K562 (cell line): Measurements from ENCODE around the gene RNF213. TPM values are rescaled to one million over a fixed set of nuclear protein-coding genes. Genes with fewer than 3 reads are reported as not detected.

Experiments
- ATAC-seq: fragments of 200-7000 bp; cut with Tn5 transposase; 3 replicates; pipeline ENCODE4 v1.9.1; 2020; ENCODE audit warnings: moderate library complexity
- BruUV-seq: library from RNA; stranded (reverse); fragments of 400-500 nt; replicated peaks from 2 replicates; lab custom pipeline; 2021; lab: Mats Ljungman, UMichigan
- CTCF ChIA-PET: fragments of 300-600 bp; formaldehyde crosslinking; extraction: SDS; loops from one replicate; lab custom pipeline; 2021; ENCODE audit warnings: low intra/inter-chr PET ratio; lab: Yijun Ruan, JAX
- POLR2A ChIA-PET: fragments of 300-600, 350-650 bp; sonication (Branson Sonifier 250); formaldehyde crosslinking; extraction: SDS; loops from one replicate; lab custom pipeline; 2021; ENCODE audit warnings: antibody characterized with exemption, inconsistent platforms; lab: Yijun Ruan, JAX
- DNase-seq, 4 experiments: peaks; one replicate each; pipeline versions ENCODE4 v3.0.0 to v3.0.0-alpha.2; 2011 to 2018; ENCODE audit warnings: low spot score in 3 of 4, mixed read lengths in 3 of 4; ENCODE audit errors: extremely low read depth in 1 of 4
- FAIRE-seq: peaks from 2 replicates; lab custom pipeline; 2011; peaks lifted over from hg19 to GRCh38; lab: Jason Lieb, UNC
- H2AFZ ChIP-seq: 2 replicates; pipeline ENCODE4 v1.6.0; 2011; ENCODE audit warnings: low read depth, low read length, control low read depth, inconsistent platforms
- H3K27ac ChIP-seq: fragments of 200-600 bp; 3 replicates; pipeline ENCODE4 v1.8.0; 2011; ENCODE audit warnings: low read depth, mild to moderate bottlenecking, control low read depth, inconsistent platforms, low read length, moderate library complexity, mixed read lengths; ENCODE audit errors: extremely low read depth
- H3K27me3 ChIP-seq, 2 experiments: fragments of 300-600 bp in 1 of 2; 2 replicates in 1 of 2; 3 replicates in 1 of 2; pipeline versions ENCODE4 v1.6.0 to v1.8.0; 2011; ENCODE audit warnings: inconsistent platforms in 2 of 2, low read length in 2 of 2, mild to moderate bottlenecking in 1 of 2, mixed read lengths in 1 of 2, moderate library complexity in 1 of 2; ENCODE audit not compliant: control insufficient read depth in 2 of 2, insufficient read depth in 2 of 2
- H3K36me3 ChIP-seq: fragments of 300-600 bp; 3 replicates; pipeline ENCODE4 v1.8.0; 2011; ENCODE audit warnings: mild to moderate bottlenecking, low read length, inconsistent platforms; ENCODE audit not compliant: control insufficient read depth, insufficient read depth
- H3K4me1 ChIP-seq, 2 experiments: fragments of 200-600 bp in 1 of 2; replicated peaks in 1 of 2; 2 replicates in 1 of 2; 3 replicates in 1 of 2; pipeline versions ENCODE4 v1.5.1 to v1.8.0; 2011; ENCODE audit warnings: inconsistent platforms in 2 of 2, low read length in 2 of 2, mild to moderate bottlenecking in 1 of 2, mixed read lengths in 1 of 2, moderate library complexity in 1 of 2; ENCODE audit not compliant: control insufficient read depth in 2 of 2, insufficient read depth in 2 of 2
- H3K4me2 ChIP-seq: 2 replicates; pipeline ENCODE4 v1.6.1; 2011; ENCODE audit warnings: low read length, control low read depth, inconsistent platforms, mixed read lengths; ENCODE audit not compliant: insufficient read depth
- H3K4me3 ChIP-seq: fragments of 200-600 bp; sonication (generic), shearing (Covaris generic); 2 replicates; pipeline ENCODE4 v1.5.1; 2016; ENCODE audit warnings: control low read depth, inconsistent platforms
- H3K79me2 ChIP-seq: fragments of 200-600 bp; 3 replicates; pipeline ENCODE4 v1.8.0; 2011; ENCODE audit warnings: low read length, inconsistent platforms; ENCODE audit not compliant: control insufficient read depth, insufficient read depth
- H3K9ac ChIP-seq, 2 experiments: 2 replicates each; pipeline versions ENCODE4 v1.6.0 to v1.6.1; 2011; ENCODE audit warnings: low read depth in 2 of 2, low read length in 2 of 2, control low read depth in 1 of 2, inconsistent platforms in 1 of 2, mild to moderate bottlenecking in 1 of 2, mixed read lengths in 1 of 2; ENCODE audit not compliant: insufficient read depth in 1 of 2
- H3K9me1 ChIP-seq: one replicate; pipeline ENCODE4 v1.6.0; 2011; ENCODE audit warnings: inconsistent platforms, mild to moderate bottlenecking, low read length, moderate library complexity; ENCODE audit not compliant: control insufficient read depth, insufficient read depth
- H3K9me3 ChIP-seq: replicated peaks from 2 replicates; pipeline ENCODE4 v1.5.1; 2011; ENCODE audit warnings: low read depth, low read length, inconsistent platforms; ENCODE audit not compliant: control insufficient read depth, insufficient read depth
- H4K20me1 ChIP-seq: replicated peaks from 2 replicates; pipeline ENCODE4 v1.6.1; 2011; ENCODE audit warnings: low read length, inconsistent platforms, mixed read lengths; ENCODE audit not compliant: control insufficient read depth, insufficient read depth
- ATF1 ChIP-seq, 2 experiments: fragments of 450-650 bp in 1 of 2; IDR thresholded peaks; 2 replicates each; pipeline ENCODE4 v1.6.1; 2016; ENCODE audit warnings: missing compliant biosample characterization in 1 of 2, missing genetic modification characterization in 1 of 2
- CREB1 ChIP-seq, 2 experiments: sonication (generic) in 1 of 2; formaldehyde crosslinking in 1 of 2; IDR thresholded peaks; 2 replicates each; pipeline versions ENCODE4 v1.6.1 to v1.8.0; 2012 to 2022; ENCODE audit warnings: inconsistent platforms in 1 of 2, mild to moderate bottlenecking in 1 of 2, missing genetic modification reagents in 1 of 2, moderate library complexity in 1 of 2
- EGR1 ChIP-seq: fragments of 450-650 bp; conservative IDR thresholded peaks from 2 replicates; pipeline ENCODE4 v1.6.1; 2017; ENCODE audit warnings: mild to moderate bottlenecking
- HDAC8 ChIP-seq: fragments of 450-650 bp; IDR thresholded peaks from 2 replicates; pipeline ENCODE4 v1.6.1; 2016; ENCODE audit warnings: mild to moderate bottlenecking, missing genetic modification characterization, moderate library complexity, missing compliant biosample characterization
- MAZ ChIP-seq, 2 experiments: fragments of 450-650 bp in 1 of 2; sonication (generic) in 1 of 2; formaldehyde crosslinking; IDR thresholded peaks in 1 of 2; conservative IDR thresholded peaks in 1 of 2; 2 replicates each; pipeline versions ENCODE4 v1.4.0 to v1.5.0; 2020; ENCODE audit warnings: mild to moderate bottlenecking in 1 of 2, missing genetic modification reagents in 1 of 2
- NR1H2 ChIP-seq: sonication (generic); formaldehyde crosslinking; IDR thresholded peaks from 2 replicates; pipeline ENCODE4 v1.4.0; 2020; ENCODE audit warnings: mild to moderate bottlenecking, missing genetic modification reagents
- PHTF2 ChIP-seq: fragments of 250-450 bp; sonication (Bioruptor Pico); IDR thresholded peaks from 2 replicates; pipeline ENCODE4 v1.5.0; 2021; ENCODE audit warnings: mild to moderate bottlenecking
- RBM14 ChIP-seq: fragments of 200-400 bp; formaldehyde crosslinking; IDR thresholded peaks from 2 replicates; pipeline ENCODE4 v1.6.1; 2018; ENCODE audit warnings: low read depth, mild to moderate bottlenecking, low read length, moderate library complexity, borderline replicate concordance; ENCODE audit not compliant: insufficient read depth
- SAFB ChIP-seq: fragments of 200-400 bp; formaldehyde crosslinking; IDR thresholded peaks from 2 replicates; pipeline ENCODE4 v1.6.1; 2017; ENCODE audit warnings: low read depth, low read length, borderline replicate concordance
- SMAD2 ChIP-seq: fragments of 150-350 bp; IDR thresholded peaks from 2 replicates; pipeline ENCODE4 v1.6.1; 2014; ENCODE audit warnings: low read depth, mild to moderate bottlenecking, low read length
- TEAD4 ChIP-seq, 2 experiments: sonication (generic) in 1 of 2; formaldehyde crosslinking in 1 of 2; IDR thresholded peaks; 2 replicates each; pipeline versions ENCODE4 v1.6.1 to v1.8.0; 2012 to 2022; ENCODE audit warnings: borderline replicate concordance in 1 of 2, inconsistent platforms in 1 of 2, low read length in 1 of 2, mild to moderate bottlenecking in 1 of 2, missing genetic modification reagents in 1 of 2
- ZNF217 ChIP-seq: sonication (generic); formaldehyde crosslinking; IDR thresholded peaks from 2 replicates; pipeline ENCODE4 v1.8.0; 2022; ENCODE audit warnings: mild to moderate bottlenecking, missing genetic modification reagents
- WGBS: fragments of 100-300 bp; shearing (Covaris generic); methylation state at CpG from one replicate; pipeline ENCODE4 v1.1.6; 2016; ENCODE audit warnings: low coverage, mixed read lengths; ENCODE audit not compliant: insufficient coverage; ENCODE audit errors: missing lambda C conversion rate; 5-methylcytosine and 5-hydroxymethylcytosine counted together
- in situ Hi-C: fragments of 300-500 bp; cut with MboI; formaldehyde crosslinking; loops from 4 replicates; pipeline ENCODE4 v1.15.0; 2018; ENCODE audit warnings: inconsistent platforms, mixed read lengths
- intact Hi-C: fragments of 100-400 bp; cut with micrococcal nuclease; formaldehyde crosslinking; loops from 2 replicates; pipeline ENCODE4 v1.14.2; 2022
- polyA plus RNA-seq, 8 experiments: library from polyadenylated mRNA; depleted of rRNA in 4 of 8; stranded (reverse) in 5 of 8; unstranded in 3 of 8; fragments of >200 nt; fragmentation: Nextera tagmentation in 2 of 8; fragmentation: Illumina TruSeq in 1 of 8; extraction: Ambion mirVana in 2 of 8; extraction: Trizol in 1 of 8; gene quantifications; 2 replicates each; pipeline versions ENCODE4 v1.2.1 to v1.2.3, GENCODE V29; 2011 to 2014; ENCODE audit warnings: inconsistent platforms in 1 of 8, missing spikeins in 1 of 8
- total RNA-seq, 7 experiments: library from RNA; depleted of rRNA in 6 of 7; stranded (reverse); fragments of >200 nt in 6 of 7; fragmentation: Illumina TruSeq in 2 of 7; extraction: Trizol in 2 of 7; gene quantifications; 2 replicates each; pipeline versions ENCODE4 v1.2.1 to v1.2.3, GENCODE V29; 2011 to 2021; ENCODE audit warnings: low replicate concordance in 1 of 7
- TF ChIP-seq, protein P1 (sequence below): fragments of 250-450 bp; sonication (Bioruptor Pico); IDR thresholded peaks from 2 replicates; pipeline ENCODE4 v1.5.0; 2021
- TF ChIP-seq, protein P2 (sequence below): fragments of 450-650 bp; IDR thresholded peaks from 2 replicates; pipeline ENCODE4 v1.6.1; 2017; ENCODE audit warnings: antibody characterized with exemption, mild to moderate bottlenecking

The RNF213 gene
- total and polyA plus RNA-seq, 9 of the 15 experiments (the other 6 are each of a cell fraction or from before 2014, with no cell fraction given), result 5.3 to 33.6 (median 17.9) TPM

DNA sequence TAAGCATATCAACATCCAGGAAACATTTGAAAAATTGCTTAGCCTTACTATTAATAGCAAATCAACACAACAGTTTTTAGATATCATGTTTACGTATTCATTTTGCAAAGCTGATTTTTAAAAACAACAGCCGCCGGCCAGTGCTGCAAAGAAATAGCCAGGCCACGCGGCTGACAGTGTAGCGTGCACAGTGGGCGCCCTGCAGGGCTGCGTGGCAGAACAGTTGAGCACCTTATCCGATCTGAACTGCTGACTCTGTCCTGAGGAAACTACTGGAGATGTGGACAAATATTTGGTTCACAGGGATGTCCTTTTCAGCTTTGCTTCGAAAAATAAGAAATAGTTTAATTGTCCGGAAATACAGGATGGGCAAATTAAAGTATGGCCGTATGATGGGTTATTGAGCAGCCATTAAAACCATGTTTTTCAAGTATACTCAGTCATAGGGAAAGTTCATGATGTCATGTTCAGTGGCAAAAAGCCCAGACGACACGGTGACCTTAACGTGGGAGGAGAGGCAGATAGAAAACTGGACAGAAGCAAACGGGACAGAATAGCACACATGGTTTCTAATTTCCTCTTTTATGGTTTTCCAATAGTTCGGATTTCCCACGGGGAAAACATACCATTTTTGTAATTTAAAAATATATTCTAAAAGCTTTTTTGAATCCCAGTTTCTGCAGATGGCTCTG, 101.9 kb downstream of the RNF213 start:
- ChIA-PET CTCF (no interaction called here), POLR2A (interaction anchor here (1.1 to 1.5 kb wide), 4 partner anchors 11 to 20 kb away, joined by 3 to 7 read pairs (median 4); no protein-coding TSS in a partner anchor)
- no peak overlapping the region; the same call in 2 of the 3 replicates for H3K27ac ChIP-seq
- WGBS, result 54% methylated on average over 18 of the region's 18 CpGs
- in situ Hi-C loops, result no loop called here
- H3K9ac ChIP-seq, result no peak overlapping the region; a peak in 1 of 4 replicates
- H3K4me3 ChIP-seq, result no peak overlapping the region
- no peaks in the 10 kb centered on the region for H3K79me2 ChIP-seq
- no peaks in the 10 kb centered on the region for H4K20me1 ChIP-seq
- no TSS peak for BruUV-seq
- no peaks in the 10 kb centered on the region for H3K9me3 ChIP-seq
- no peaks in the 10 kb centered on the region for H3K9me1 ChIP-seq
- no peak overlapping the region for H2AFZ ChIP-seq
- intact Hi-C loops, result no loop called here
- DNase-seq (peak; percentile 20 to 56 (median 31)), ATAC-seq (peak; percentile 54; the same call in 2 of the 3 replicates), FAIRE-seq (peak; percentile 88)
- H3K4me2 ChIP-seq, result no peak overlapping the region
- H3K27me3 ChIP-seq, result no peaks in the 10 kb centered on the region
- peaks cover 79% of the 10 kb centered on the region; the same call in 2 of the 3 replicates for H3K36me3 ChIP-seq
- peaks cover 7 to 14% of the 10 kb centered on the region in 2 experiments; a peak in 4 of 5 replicates for H3K4me1 ChIP-seq
- TF ChIP-seq, protein P1, sequence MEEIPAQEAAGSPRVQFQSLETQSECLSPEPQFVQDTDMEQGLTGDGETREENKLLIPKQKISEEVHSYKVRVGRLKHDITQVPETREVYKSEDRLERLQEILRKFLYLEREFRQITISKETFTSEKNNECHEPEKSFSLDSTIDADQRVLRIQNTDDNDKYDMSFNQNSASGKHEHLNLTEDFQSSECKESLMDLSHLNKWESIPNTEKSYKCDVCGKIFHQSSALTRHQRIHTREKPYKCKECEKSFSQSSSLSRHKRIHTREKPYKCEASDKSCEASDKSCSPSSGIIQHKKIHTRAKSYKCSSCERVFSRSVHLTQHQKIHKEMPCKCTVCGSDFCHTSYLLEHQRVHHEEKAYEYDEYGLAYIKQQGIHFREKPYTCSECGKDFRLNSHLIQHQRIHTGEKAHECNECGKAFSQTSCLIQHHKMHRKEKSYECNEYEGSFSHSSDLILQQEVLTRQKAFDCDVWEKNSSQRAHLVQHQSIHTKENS (CRISPR knock-in tag), result no peak
- TF ChIP-seq EGR1 (peak; percentile 82), PHTF2 (CRISPR knock-in tag) (no peak), TEAD4 (IDR thresholded peaks at IDR 0.05; ENCODE audit: low read length) (no peak), TEAD4 (CRISPR knock-in tag; IDR thresholded peaks at IDR 0.05; ENCODE audit: borderline replicate concordance) (no peak), MAZ (CRISPR knock-in tag; conservative IDR thresholded peaks at IDR 0.05 in 1 of 2, IDR thresholded peaks at IDR 0.05 in 1 of 2) (no peak), SAFB (no peak), CREB1 (IDR thresholded peaks at IDR 0.05) (peak; percentile 30; the same call in 1 of the 2 replicates), CREB1 (CRISPR knock-in tag; IDR thresholded peaks at IDR 0.05) (no peak), NR1H2 (CRISPR knock-in tag) (no peak), HDAC8 (tag) (no peak), SMAD2 (no peak), ATF1 (CRISPR knock-in tag; IDR thresholded peaks at IDR 0.05) (no peak), ATF1 (tag; IDR thresholded peaks at IDR 0.05) (peak; percentile 28; the same call in 1 of the 2 replicates), RBM14 (no peak), ZNF217 (CRISPR knock-in tag) (no peak)
- TF ChIP-seq, protein P2, sequence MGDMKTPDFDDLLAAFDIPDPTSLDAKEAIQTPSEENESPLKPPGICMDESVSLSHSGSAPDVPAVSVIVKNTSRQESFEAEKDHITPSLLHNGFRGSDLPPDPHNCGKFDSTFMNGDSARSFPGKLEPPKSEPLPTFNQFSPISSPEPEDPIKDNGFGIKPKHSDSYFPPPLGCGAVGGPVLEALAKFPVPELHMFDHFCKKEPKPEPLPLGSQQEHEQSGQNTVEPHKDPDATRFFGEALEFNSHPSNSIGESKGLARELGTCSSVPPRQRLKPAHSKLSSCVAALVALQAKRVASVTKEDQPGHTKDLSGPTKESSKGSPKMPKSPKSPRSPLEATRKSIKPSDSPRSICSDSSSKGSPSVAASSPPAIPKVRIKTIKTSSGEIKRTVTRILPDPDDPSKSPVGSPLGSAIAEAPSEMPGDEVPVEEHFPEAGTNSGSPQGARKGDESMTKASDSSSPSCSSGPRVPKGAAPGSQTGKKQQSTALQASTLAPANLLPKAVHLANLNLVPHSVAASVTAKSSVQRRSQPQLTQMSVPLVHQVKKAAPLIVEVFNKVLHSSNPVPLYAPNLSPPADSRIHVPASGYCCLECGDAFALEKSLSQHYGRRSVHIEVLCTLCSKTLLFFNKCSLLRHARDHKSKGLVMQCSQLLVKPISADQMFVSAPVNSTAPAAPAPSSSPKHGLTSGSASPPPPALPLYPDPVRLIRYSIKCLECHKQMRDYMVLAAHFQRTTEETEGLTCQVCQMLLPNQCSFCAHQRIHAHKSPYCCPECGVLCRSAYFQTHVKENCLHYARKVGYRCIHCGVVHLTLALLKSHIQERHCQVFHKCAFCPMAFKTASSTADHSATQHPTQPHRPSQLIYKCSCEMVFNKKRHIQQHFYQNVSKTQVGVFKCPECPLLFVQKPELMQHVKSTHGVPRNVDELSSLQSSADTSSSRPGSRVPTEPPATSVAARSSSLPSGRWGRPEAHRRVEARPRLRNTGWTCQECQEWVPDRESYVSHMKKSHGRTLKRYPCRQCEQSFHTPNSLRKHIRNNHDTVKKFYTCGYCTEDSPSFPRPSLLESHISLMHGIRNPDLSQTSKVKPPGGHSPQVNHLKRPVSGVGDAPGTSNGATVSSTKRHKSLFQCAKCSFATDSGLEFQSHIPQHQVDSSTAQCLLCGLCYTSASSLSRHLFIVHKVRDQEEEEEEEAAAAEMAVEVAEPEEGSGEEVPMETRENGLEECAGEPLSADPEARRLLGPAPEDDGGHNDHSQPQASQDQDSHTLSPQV, result peak; percentile 59; the same call in 1 of the 2 replicates
